DOHH2 (cell line): ENCODE measurements around the gene TRIM9.

Source experiments
- H3F3A ChIP-seq: fragments of 200-600 bp; sonication (generic), shearing (Covaris generic); 2 replicates; pipeline ENCODE4 v1.6.0; 2016; ENCODE audit warnings: antibody characterized with exemption, mild to moderate bottlenecking; ENCODE audit not compliant: control insufficient read depth, insufficient read depth
- H3K27ac ChIP-seq: fragments of 200-600 bp; sonication (generic); 2 replicates; pipeline ENCODE4 v1.5.1; 2014; ENCODE audit warnings: low read depth, mild to moderate bottlenecking, low read length, moderate library complexity
- H3K27me3 ChIP-seq: fragments of 200-600 bp; sonication (generic); 2 replicates; pipeline ENCODE4 v1.6.1; 2014; ENCODE audit warnings: mild to moderate bottlenecking, low read length, mixed read lengths; ENCODE audit not compliant: control insufficient read depth
- H3K36me3 ChIP-seq: fragments of 200-600 bp; sonication (generic); 2 replicates; pipeline ENCODE4 v1.6.1; 2014; ENCODE audit warnings: mild to moderate bottlenecking, low read length, moderate library complexity, mixed read lengths; ENCODE audit not compliant: control insufficient read depth
- H3K4me1 ChIP-seq: fragments of 200-600 bp; sonication (generic); 2 replicates; pipeline ENCODE4 v1.6.1; 2014; ENCODE audit warnings: mild to moderate bottlenecking, low read length, mixed read lengths; ENCODE audit not compliant: control insufficient read depth
- H3K4me2 ChIP-seq: fragments of 200-600 bp; sonication (generic); 2 replicates; pipeline ENCODE4 v1.6.0; 2014; ENCODE audit warnings: mild to moderate bottlenecking, low read length, moderate library complexity
- H3K4me3 ChIP-seq: fragments of 200-600 bp; sonication (generic); 2 replicates; pipeline ENCODE4 v1.5.1; 2014; ENCODE audit warnings: mild to moderate bottlenecking, low read length, mixed read lengths
- H3K79me2 ChIP-seq: fragments of 200-600 bp; sonication (generic); 2 replicates; pipeline ENCODE4 v1.6.1; 2014; ENCODE audit warnings: mild to moderate bottlenecking, low read length, mixed read lengths; ENCODE audit not compliant: control insufficient read depth
- H3K9me2 ChIP-seq: fragments of 200-600 bp; sonication (generic); replicated peaks from 2 replicates; pipeline ENCODE4 v1.6.1; 2014; ENCODE audit warnings: mild to moderate bottlenecking, low read length, mixed read lengths; ENCODE audit not compliant: control insufficient read depth
- H3K9me3 ChIP-seq: fragments of 200-600 bp; sonication (generic); 2 replicates; pipeline ENCODE4 v1.6.1; 2014; ENCODE audit warnings: antibody characterized with exemption, low read length, mixed read lengths; ENCODE audit not compliant: control insufficient read depth, insufficient read depth
- H4K20me1 ChIP-seq: fragments of 200-600 bp; sonication (generic); 2 replicates; pipeline ENCODE4 v1.6.0; 2014; ENCODE audit warnings: low read depth, mild to moderate bottlenecking, antibody characterized with exemption, low read length, moderate library complexity; ENCODE audit not compliant: control insufficient read depth, insufficient read depth
- EZH2phosphoT487 ChIP-seq: fragments of 200-600 bp; sonication (generic); IDR thresholded peaks from 2 replicates; pipeline ENCODE4 v1.6.1; 2017; ENCODE audit warnings: borderline replicate concordance, mild to moderate bottlenecking, antibody characterized with exemption, low read length, moderate library complexity, mixed read lengths
- TF ChIP-seq, protein P1 (sequence below): fragments of 200-600 bp; sonication (generic); IDR thresholded peaks from one replicate; pipeline ENCODE4 v1.5.1; 2014; ENCODE audit warnings: antibody characterized with exemption, mild to moderate bottlenecking, low read depth, low read length; ENCODE audit not compliant: poor library complexity, severe bottlenecking

The TRIM9 gene

GRCh38 chr14:51020024-51020710 is 74.7 kb downstream of the TRIM9 start:
- Histone ChIP-seq H3K36me3 (peaks cover 59% of the 10 kb centered on the region), H3K79me2 (peaks cover 9% of the 10 kb centered on the region), H3K4me3 (peak overlapping the region; percentile 46), H3F3A (peaks cover 17% of the 10 kb centered on the region), H3K9me2 (no peaks in the 10 kb centered on the region), H3K27ac (peak overlapping the region; percentile 94), H3K4me1 (peaks cover 79% of the 10 kb centered on the region), H3K4me2 (peak overlapping the region; percentile 61), H3K9me3 (no peaks in the 10 kb centered on the region), H3K27me3 (no peaks in the 10 kb centered on the region), H4K20me1 (no peaks in the 10 kb centered on the region)
- TF ChIP-seq, protein P1, sequence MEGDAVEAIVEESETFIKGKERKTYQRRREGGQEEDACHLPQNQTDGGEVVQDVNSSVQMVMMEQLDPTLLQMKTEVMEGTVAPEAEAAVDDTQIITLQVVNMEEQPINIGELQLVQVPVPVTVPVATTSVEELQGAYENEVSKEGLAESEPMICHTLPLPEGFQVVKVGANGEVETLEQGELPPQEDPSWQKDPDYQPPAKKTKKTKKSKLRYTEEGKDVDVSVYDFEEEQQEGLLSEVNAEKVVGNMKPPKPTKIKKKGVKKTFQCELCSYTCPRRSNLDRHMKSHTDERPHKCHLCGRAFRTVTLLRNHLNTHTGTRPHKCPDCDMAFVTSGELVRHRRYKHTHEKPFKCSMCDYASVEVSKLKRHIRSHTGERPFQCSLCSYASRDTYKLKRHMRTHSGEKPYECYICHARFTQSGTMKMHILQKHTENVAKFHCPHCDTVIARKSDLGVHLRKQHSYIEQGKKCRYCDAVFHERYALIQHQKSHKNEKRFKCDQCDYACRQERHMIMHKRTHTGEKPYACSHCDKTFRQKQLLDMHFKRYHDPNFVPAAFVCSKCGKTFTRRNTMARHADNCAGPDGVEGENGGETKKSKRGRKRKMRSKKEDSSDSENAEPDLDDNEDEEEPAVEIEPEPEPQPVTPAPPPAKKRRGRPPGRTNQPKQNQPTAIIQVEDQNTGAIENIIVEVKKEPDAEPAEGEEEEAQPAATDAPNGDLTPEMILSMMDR: no peak
- TF ChIP-seq EZH2phosphoT487: no peak

DNA sequence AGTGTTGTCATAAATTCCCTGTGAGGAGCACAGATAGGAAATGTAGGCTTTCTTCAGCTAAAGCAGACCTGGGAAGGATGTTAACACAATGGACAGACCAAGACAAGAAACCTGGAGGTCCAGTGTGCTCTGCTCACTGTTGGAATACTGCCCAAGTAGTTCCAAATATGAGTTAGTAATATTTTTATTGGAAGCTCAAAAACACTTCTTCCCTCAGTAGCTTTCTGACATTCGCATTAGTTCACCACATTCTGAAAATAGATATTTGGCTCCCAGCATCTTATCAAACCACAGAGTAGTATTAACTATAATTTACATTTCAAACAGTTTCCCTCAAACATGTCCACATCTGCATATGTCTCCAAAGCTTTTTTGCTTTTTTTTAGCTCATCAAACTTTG is 75.8 kb downstream of the TRIM9 start:
- Histone ChIP-seq H3K27me3 (no peaks in the 10 kb centered on the region), H4K20me1 (no peaks in the 10 kb centered on the region), H3K9me3 (no peaks in the 10 kb centered on the region)

GRCh38 chr14:51018521-51018920 is 76.4 kb downstream of the TRIM9 start:
- peak overlapping the region; percentile 94 for H3K27ac ChIP-seq
- peak overlapping the region; percentile 61 for H3K4me2 ChIP-seq

More for the DNA sequence above, 75.8 kb downstream of the TRIM9 start:
- Histone ChIP-seq H3K27ac (peak overlapping the region; percentile 94), H3K4me1 (peaks cover 68% of the 10 kb centered on the region), H3K4me2 (peak overlapping the region; percentile 61), H3K79me2 (peaks cover 9% of the 10 kb centered on the region), H3K4me3 (peak overlapping the region; percentile 46), H3K36me3 (peaks cover 55% of the 10 kb centered on the region), H3K9me2 (no peaks in the 10 kb centered on the region), H3F3A (peaks cover 17% of the 10 kb centered on the region)
- TF ChIP-seq, protein P1: no peak
- TF ChIP-seq EZH2phosphoT487: no peak

More at GRCh38 chr14:51018521-51018920, 76.4 kb downstream of the TRIM9 start:
- no peaks in the 10 kb centered on the region for H4K20me1 ChIP-seq
- peaks cover 54% of the 10 kb centered on the region for H3K36me3 ChIP-seq
- TF ChIP-seq EZH2phosphoT487: no peak
- TF ChIP-seq, protein P1: no peak
- peaks cover 62% of the 10 kb centered on the region for H3K4me1 ChIP-seq
- no peaks in the 10 kb centered on the region for H3K9me3 ChIP-seq
- no peaks in the 10 kb centered on the region for H3K9me2 ChIP-seq
- H3K4me3 ChIP-seq: peak overlapping the region; percentile 46; the same call in 1 of the 2 replicates
- H3F3A ChIP-seq: peaks cover 17% of the 10 kb centered on the region
- no peaks in the 10 kb centered on the region for H3K27me3 ChIP-seq
- peaks cover 9% of the 10 kb centered on the region for H3K79me2 ChIP-seq
